Astrocyte (in vitro differentiated cells and primary cell): ENCODE measurements around the gene KSR2. TPM values are rescaled to one million over a fixed set of nuclear protein-coding genes. Genes with fewer than 3 reads are reported as not detected.

ENCODE experiments used
- DNase-seq: peaks from one replicate; pipeline ENCODE4 v3.0.0-alpha.2; 2010; ENCODE audit warnings: low read depth
- FAIRE-seq: peaks from 2 replicates; lab custom pipeline; 2011; peaks lifted over from hg19 to GRCh38; lab: Jason Lieb, UNC
- H2AFZ ChIP-seq: 2 replicates; pipeline ENCODE4 v1.6.0; 2012; ENCODE audit warnings: low read depth, low read length, inconsistent platforms
- H3K27ac ChIP-seq: 2 replicates; pipeline ENCODE4 v1.5.1; 2011; ENCODE audit warnings: low read depth, low read length, inconsistent platforms
- H3K27me3 ChIP-seq: 2 replicates; pipeline ENCODE4 v1.6.0; 2011; ENCODE audit warnings: low read length, inconsistent platforms; ENCODE audit not compliant: insufficient read depth
- H3K36me3 ChIP-seq: 2 replicates; pipeline ENCODE4 v1.5.1; 2011; ENCODE audit warnings: low read length, inconsistent platforms; ENCODE audit not compliant: insufficient read depth
- H3K4me1 ChIP-seq: 2 replicates; pipeline ENCODE4 v1.5.1; 2011; ENCODE audit warnings: low read length, inconsistent platforms; ENCODE audit not compliant: insufficient read depth
- H3K4me2 ChIP-seq: 2 replicates; pipeline ENCODE4 v1.6.0; 2012; ENCODE audit warnings: low read length, inconsistent platforms
- H3K4me3 ChIP-seq: 2 replicates; pipeline ENCODE4 v1.5.1; 2011; ENCODE audit warnings: low read depth, mild to moderate bottlenecking, low read length, inconsistent platforms; ENCODE audit not compliant: insufficient read depth
- H3K79me2 ChIP-seq: 2 replicates; pipeline ENCODE4 v1.6.0; 2012; ENCODE audit warnings: mild to moderate bottlenecking, low read length, inconsistent platforms; ENCODE audit not compliant: insufficient read depth
- H3K9ac ChIP-seq: 2 replicates; pipeline ENCODE4 v1.6.0; 2012; ENCODE audit warnings: mild to moderate bottlenecking, low read length, inconsistent platforms
- H3K9me3 ChIP-seq: 2 replicates; pipeline ENCODE4 v1.5.1; 2012; ENCODE audit warnings: low read depth, mild to moderate bottlenecking, low read length, inconsistent platforms; ENCODE audit not compliant: insufficient read depth
- H4K20me1 ChIP-seq: 2 replicates; pipeline ENCODE4 v1.6.0; 2012; ENCODE audit warnings: low read length, inconsistent platforms; ENCODE audit not compliant: insufficient read depth
- H3K27ac Mint-ChIP-seq: one replicate; pipeline ENCODE4 v1.8.0; 2021; ENCODE audit warnings: mild to moderate bottlenecking, mixed read lengths; ENCODE audit not compliant: unreplicated experiment
- H3K27me3 Mint-ChIP-seq: one replicate; pipeline ENCODE4 v1.8.0; 2021; ENCODE audit warnings: low read depth, mixed read lengths; ENCODE audit not compliant: unreplicated experiment
- H3K36me3 Mint-ChIP-seq: one replicate; pipeline ENCODE4 v1.8.0; 2021; ENCODE audit warnings: low read depth, mixed read lengths; ENCODE audit not compliant: unreplicated experiment
- H3K4me1 Mint-ChIP-seq: one replicate; pipeline ENCODE4 v1.8.0; 2021; ENCODE audit warnings: low read depth, mixed read lengths; ENCODE audit not compliant: unreplicated experiment
- H3K4me3 Mint-ChIP-seq: one replicate; pipeline ENCODE4 v1.8.0; 2021; ENCODE audit warnings: mild to moderate bottlenecking, moderate library complexity, mixed read lengths; ENCODE audit not compliant: unreplicated experiment
- H3K9me3 Mint-ChIP-seq: one replicate; pipeline ENCODE4 v1.8.0; 2021; ENCODE audit warnings: mild to moderate bottlenecking, mixed read lengths; ENCODE audit not compliant: unreplicated experiment
- CTCF ChIP-seq: IDR thresholded peaks from 2 replicates; pipeline ENCODE4 v1.5.1; 2011; ENCODE audit warnings: low read depth, mild to moderate bottlenecking, inconsistent platforms, low read length, moderate library complexity; ENCODE audit not compliant: insufficient read depth
- EZH2 ChIP-seq: IDR thresholded peaks from 2 replicates; pipeline ENCODE4 v1.6.1; 2012; ENCODE audit warnings: mild to moderate bottlenecking, low read length, inconsistent platforms; ENCODE audit not compliant: insufficient read depth
- total RNA-seq: library from RNA; stranded (reverse); gene quantifications from 2 replicates; pipeline ENCODE4 v1.2.1, GENCODE V29; 2021

KSR2 gene
- total RNA-seq, 1 donor from 2014 or later: 0.98 TPM

GRCh38 chr12:117797202-117797601 lies 171.6 kb downstream of the KSR2 start:
- H2AFZ ChIP-seq: no peak overlapping the region
- no peaks in the 10 kb centered on the region for H3K27me3 Mint-ChIP-seq
- DNase-seq (no peak), FAIRE-seq (no peak)
- H3K36me3 Mint-ChIP-seq: no peaks in the 10 kb centered on the region
- H3K27ac Mint-ChIP-seq: no peak overlapping the region
- no peak overlapping the region for H3K27ac ChIP-seq
- H4K20me1 ChIP-seq: no peaks in the 10 kb centered on the region
- no peaks in the 10 kb centered on the region for H3K36me3 ChIP-seq
- H3K4me3 ChIP-seq: no peak overlapping the region
- no peaks in the 10 kb centered on the region for H3K4me1 Mint-ChIP-seq
- H3K4me2 ChIP-seq: no peak overlapping the region
- TF ChIP-seq CTCF: no peak
- TF ChIP-seq EZH2: no peak
- H3K4me1 ChIP-seq: no peaks in the 10 kb centered on the region
- no peaks in the 10 kb centered on the region for H3K79me2 ChIP-seq
- peaks cover 30% of the 10 kb centered on the region for H3K9me3 ChIP-seq
- H3K9me3 Mint-ChIP-seq: no peaks in the 10 kb centered on the region
- H3K9ac ChIP-seq: no peak overlapping the region
- no peaks in the 10 kb centered on the region for H3K27me3 ChIP-seq
- no peak overlapping the region for H3K4me3 Mint-ChIP-seq

GRCh38 chr12:117792877-117793424 lies 175.8 kb downstream of the KSR2 start:
- Mint-ChIP-seq H3K4me1 (no peaks in the 10 kb centered on the region), H3K4me3 (no peak overlapping the region), H3K9me3 (no peaks in the 10 kb centered on the region), H3K27me3 (peaks cover 14% of the 10 kb centered on the region), H3K27ac (no peak overlapping the region), H3K36me3 (no peaks in the 10 kb centered on the region)
- Histone ChIP-seq H3K27me3 (no peaks in the 10 kb centered on the region), H3K9me3 (peaks cover 27% of the 10 kb centered on the region), H3K4me1 (no peaks in the 10 kb centered on the region), H4K20me1 (no peaks in the 10 kb centered on the region), H3K27ac (no peak overlapping the region), H3K9ac (no peak overlapping the region), H3K4me2 (no peak overlapping the region), H2AFZ (no peak overlapping the region), H3K79me2 (no peaks in the 10 kb centered on the region), H3K4me3 (no peak overlapping the region), H3K36me3 (no peaks in the 10 kb centered on the region)
- no peak for TF ChIP-seq EZH2
- TF ChIP-seq CTCF: no peak
- DNase-seq: no peak
- FAIRE-seq: no peak

GRCh38 chr12:117792471-117792870 lies 176.3 kb downstream of the KSR2 start:
- Mint-ChIP-seq H3K9me3 (no peaks in the 10 kb centered on the region), H3K4me1 (no peaks in the 10 kb centered on the region), H3K27me3 (peaks cover 14% of the 10 kb centered on the region), H3K4me3 (no peak overlapping the region), H3K27ac (no peak overlapping the region), H3K36me3 (no peaks in the 10 kb centered on the region)
- no peak overlapping the region for H3K9ac ChIP-seq
- no peak overlapping the region for H3K4me3 ChIP-seq
- no peaks in the 10 kb centered on the region for H3K27me3 ChIP-seq
- no peak overlapping the region for H3K4me2 ChIP-seq
- no peaks in the 10 kb centered on the region for H3K79me2 ChIP-seq
- H2AFZ ChIP-seq: no peak overlapping the region
- no peaks in the 10 kb centered on the region for H3K4me1 ChIP-seq
- TF ChIP-seq EZH2 (no peak), CTCF (no peak)
- no peak for DNase-seq
- H3K36me3 ChIP-seq: no peaks in the 10 kb centered on the region
- H4K20me1 ChIP-seq: no peaks in the 10 kb centered on the region
- H3K9me3 ChIP-seq: peaks cover 27% of the 10 kb centered on the region
- FAIRE-seq: no peak
- no peak overlapping the region for H3K27ac ChIP-seq
